ENCODE data around the gene GPRASP3. TPM values are rescaled to one million over a fixed set of nuclear protein-coding genes. Genes with fewer than 3 reads are reported as not detected.

GPRASP3 gene
- polyA plus RNA-seq, 1 donor = 20.8 TPM

GRCh38 chrX:102745513-102745856 is 24.9 kb downstream of the GPRASP3 start:
- DNase-seq = peak; percentile 6

- peak; percentile 51 for DNase-seq
These were observed 25.5 kb downstream of the GPRASP3 start for GRCh38 chrX:102745857-102746584.

- DNase-seq = no peak
These were observed 44.7 kb downstream of the GPRASP3 start for GRCh38 chrX:102765217-102765616.

- DNase-seq = no peak
These were observed 45.3 kb downstream of the GPRASP3 start for GRCh38 chrX:102765809-102766208.

GRCh38 chrX:102767287-102767686 is 46.7 kb downstream of the GPRASP3 start:
- DNase-seq = no peak

GRCh38 chrX:102768987-102769761 is 48.6 kb downstream of the GPRASP3 start:
- DNase-seq = peak; percentile 91

Other genes starting within 250 kb of the GPRASP3 start
- gene TCP11X2, start 248.9 kb upstream of the GPRASP3 start, polyA plus RNA-seq (ENCODE audit: insufficient read length) = 2.4 TPM
- gene TMSB15A, start 204.0 kb upstream of the GPRASP3 start, polyA plus RNA-seq (ENCODE audit: insufficient read length) = 80.4 TPM
- gene ARMCX5, start 121.2 kb upstream of the GPRASP3 start, polyA plus RNA-seq (ENCODE audit: insufficient read length) = 15.9 TPM
- 18.2 TPM for gene GPRASP1, start 69.3 kb upstream of the GPRASP3 start, polyA plus RNA-seq (ENCODE audit: insufficient read length)
- gene GPRASP2, start 8.3 kb upstream of the GPRASP3 start, polyA plus RNA-seq (ENCODE audit: insufficient read length) = 41.7 TPM
- gene RAB40AL, start 216.5 kb downstream of the GPRASP3 start, polyA plus RNA-seq (ENCODE audit: insufficient read length) = 0.15 TPM